ENCODE data around the gene MOSPD3. TPM values are rescaled to one million over a fixed set of nuclear protein-coding genes. Genes with fewer than 3 reads are reported as not detected.

The MOSPD3 gene
- total RNA-seq, 1 donor from 2014 or later, result 20.3 TPM

DNA sequence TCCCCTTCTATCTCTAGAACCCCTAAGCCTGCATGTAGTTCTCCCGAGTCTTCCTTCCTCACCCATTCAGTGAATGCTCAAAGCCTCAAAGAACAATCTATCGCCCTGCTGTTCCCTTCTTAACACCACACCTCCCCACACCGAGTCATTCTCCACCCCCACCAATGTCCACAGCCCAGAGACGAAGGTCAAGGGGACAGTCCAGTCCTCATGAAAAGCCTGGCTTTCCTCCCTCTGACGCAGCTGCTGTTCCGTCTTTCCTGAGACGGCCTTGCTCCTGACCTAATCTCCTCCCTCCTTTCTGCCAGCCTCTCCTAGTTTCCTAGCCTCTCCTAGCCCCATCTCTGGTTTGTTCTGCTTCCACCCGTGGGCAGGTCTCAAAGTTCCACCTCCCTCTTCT is 9.2 kb downstream of the MOSPD3 start:
- DNase-seq (ENCODE audit: low spot score), result peak; percentile 86
- peak; percentile 75 for ATAC-seq

- no peak for ATAC-seq
Observed at GRCh38 chr7:100623951-100624824, 11.8 kb downstream of the MOSPD3 start.

DNA sequence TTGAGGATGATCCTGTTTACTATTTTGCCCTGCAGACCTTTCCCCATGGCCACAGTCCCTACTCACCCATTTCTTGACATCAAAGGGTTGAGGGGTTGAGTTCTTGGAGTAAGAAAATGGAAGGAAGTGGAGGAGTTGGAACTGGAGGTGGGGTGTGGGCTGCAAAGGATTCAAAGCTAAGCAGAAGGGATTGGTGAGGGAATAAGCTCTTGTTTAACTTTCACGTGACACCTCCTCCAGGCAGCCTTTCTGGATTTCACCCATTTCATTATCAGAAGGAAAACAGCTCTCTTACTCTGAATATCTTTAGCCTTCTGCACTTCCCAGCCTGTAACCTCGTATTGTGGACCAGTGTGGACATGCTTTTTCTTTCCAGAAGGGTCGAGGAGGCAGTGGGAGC is 13.7 kb downstream of the MOSPD3 start:
- no peak for DNase-seq (ENCODE audit: low spot score)
- ATAC-seq, result no peak

More at GRCh38 chr7:100623951-100624824, 11.8 kb downstream of the MOSPD3 start:
- DNase-seq (ENCODE audit: low spot score), result no peak

DNA sequence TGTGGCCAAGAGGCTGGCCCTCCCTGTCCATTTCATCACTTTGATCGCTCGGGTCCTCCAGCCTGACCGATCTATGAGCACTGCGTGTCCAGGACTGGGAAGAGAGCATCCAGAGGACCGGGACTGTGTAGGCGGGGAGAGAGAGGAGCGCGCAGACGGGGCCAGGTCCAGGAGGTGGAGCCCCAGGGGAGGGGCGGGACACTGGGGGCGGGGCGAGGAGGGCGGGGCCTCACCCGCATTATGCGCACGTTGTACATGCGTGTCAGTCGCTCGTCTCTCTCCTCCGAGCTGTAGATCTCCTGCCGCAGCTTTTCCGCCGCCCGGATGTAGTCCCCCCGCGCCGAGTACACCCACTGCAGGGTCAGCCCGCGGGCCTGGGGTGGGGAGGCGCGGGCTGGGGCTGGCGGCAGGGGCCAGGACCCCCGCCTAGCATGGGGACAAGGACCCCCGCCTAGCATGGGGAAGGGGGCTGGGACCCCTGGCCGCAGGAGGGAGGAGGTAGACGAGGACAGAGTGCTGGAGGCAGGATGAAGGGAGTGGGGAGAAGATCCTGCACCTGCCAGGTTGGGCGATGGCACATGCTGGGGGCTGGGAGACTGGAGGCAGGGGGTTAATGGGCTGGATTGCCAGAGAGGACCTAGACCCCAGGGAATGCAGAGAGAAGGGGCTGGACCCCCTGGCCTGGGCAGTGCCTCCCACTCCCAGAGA is 14.3 kb downstream of the MOSPD3 start:
- ATAC-seq (peak; percentile 86), DNase-seq (ENCODE audit: low spot score) (peak; percentile 93)

DNA sequence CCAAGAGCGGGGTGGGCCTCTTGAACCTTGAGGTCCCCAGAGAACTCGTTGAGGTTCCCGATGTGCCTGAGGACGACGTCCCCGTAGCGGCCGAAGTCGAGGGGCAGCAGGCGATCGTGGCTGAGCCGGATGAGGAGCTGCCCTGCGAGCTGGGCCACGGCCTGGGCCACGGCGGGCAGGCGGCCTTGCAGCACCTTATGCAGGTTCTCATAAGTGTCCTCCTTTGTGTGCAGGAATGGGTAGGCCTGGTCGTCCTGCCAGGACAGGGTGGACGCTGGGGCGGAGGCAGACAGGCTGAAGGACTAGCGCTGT is 14.9 kb downstream of the MOSPD3 start:
- DNase-seq (ENCODE audit: low spot score), result no peak
- peak; percentile 20 for ATAC-seq

GRCh38 chr7:100629117-100629716 is 16.9 kb downstream of the MOSPD3 start:
- ATAC-seq (no peak), DNase-seq (ENCODE audit: low spot score) (no peak)

GRCh38 chr7:100630066-100630465 is 17.7 kb downstream of the MOSPD3 start:
- DNase-seq (ENCODE audit: low spot score) (no peak), ATAC-seq (no peak)

GRCh38 chr7:100632951-100633717 is 20.8 kb downstream of the MOSPD3 start:
- DNase-seq (ENCODE audit: low spot score) (no peak), ATAC-seq (peak; percentile 9)

DNA sequence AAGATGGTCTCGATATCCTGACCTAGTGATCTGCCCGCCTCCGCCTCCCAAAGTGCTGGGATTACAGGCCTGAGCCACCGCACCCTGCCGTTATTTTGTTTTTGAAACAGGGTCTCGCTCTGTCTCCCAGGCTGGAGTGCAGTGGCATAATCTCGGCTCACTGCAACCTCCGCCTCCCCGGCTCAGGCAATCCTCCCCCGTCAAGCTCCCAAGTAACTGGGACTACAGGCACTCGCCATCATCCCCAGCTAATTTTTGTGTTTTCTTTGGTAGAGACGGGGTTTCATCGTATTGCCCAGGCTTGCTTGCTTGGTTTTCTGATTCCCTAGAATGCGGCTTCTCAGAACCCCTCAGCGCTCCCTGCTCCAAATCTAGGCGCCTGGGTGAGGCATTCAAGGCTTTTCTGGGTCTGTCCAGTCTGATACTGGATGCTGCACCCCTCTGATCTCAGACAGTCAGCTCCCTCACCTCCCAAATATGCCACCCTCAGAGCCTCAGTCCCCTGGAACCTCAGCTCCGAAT is 27.7 kb downstream of the MOSPD3 start:
- DNase-seq (ENCODE audit: low spot score) (no peak), ATAC-seq (no peak)

DNA sequence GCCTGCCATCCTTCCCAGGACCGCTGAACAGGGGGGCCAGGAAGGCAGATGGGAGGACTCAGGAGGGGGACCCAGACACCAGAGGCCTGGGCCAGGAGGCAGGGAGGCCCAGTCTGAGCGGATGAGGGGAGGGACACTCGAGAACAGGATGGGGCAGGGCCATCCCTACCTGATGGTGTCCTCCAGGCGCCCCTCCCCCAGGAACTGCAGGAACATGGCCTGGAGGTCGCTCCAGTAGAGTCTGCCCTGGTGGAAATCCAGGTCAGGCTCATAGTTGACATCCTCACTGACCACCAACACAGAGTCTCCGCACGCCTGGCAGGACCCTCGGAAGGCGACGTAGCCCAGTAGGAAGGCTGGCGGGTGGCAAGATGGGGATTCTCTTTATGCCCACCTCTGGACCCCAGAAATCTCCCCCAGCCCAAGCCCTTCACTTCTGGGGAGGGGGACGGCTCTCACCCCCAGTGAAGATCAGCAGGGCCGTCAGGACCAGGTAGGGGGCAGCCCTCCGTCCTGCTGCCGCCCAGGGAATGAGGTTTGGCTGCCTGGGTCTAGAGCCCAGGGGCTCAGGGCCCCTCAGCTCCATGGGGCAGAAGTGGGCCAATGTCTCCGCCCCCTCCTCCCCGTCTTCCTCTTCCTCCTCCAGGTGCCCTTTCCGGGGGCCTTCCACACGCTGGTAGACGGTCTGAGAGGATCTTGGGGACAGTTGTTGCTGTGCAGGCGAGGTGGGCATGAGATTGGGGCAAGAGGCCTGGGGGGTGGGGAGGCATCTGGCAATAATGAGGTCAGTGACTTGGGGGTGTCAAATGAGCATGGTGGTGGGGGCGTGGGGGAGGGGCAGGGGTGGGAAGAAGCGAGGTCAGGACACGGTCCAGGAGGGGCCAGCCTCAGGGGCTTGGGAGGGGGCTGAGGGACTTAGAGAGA is 28.4 kb downstream of the MOSPD3 start:
- DNase-seq (ENCODE audit: low spot score), result no peak
- ATAC-seq, result peak; percentile 46

- ATAC-seq, result peak; percentile 75
- peak; percentile 83 for DNase-seq (ENCODE audit: low spot score)
Observed at GRCh38 chr7:100641463-100641859, 29.1 kb downstream of the MOSPD3 start, which contains the start of gene TFR2. TFR2 (minus strand) TSS chr7:100641552; CDS start chr7:100641509, 43 bp downstream.

GRCh38 chr7:100641860-100642533 is 29.7 kb downstream of the MOSPD3 start:
- ATAC-seq (peak; percentile 49), DNase-seq (ENCODE audit: low spot score) (no peak)

- DNase-seq (ENCODE audit: low spot score) (peak; percentile 90), ATAC-seq (peak; percentile 86)
Observed at GRCh38 chr7:100642534-100642907, 30.2 kb downstream of the MOSPD3 start.

- DNase-seq (ENCODE audit: low spot score) (no peak), ATAC-seq (no peak)
Observed at GRCh38 chr7:100649826-100650565, 37.7 kb downstream of the MOSPD3 start.

GRCh38 chr7:100654908-100655831 is 42.8 kb downstream of the MOSPD3 start:
- DNase-seq (ENCODE audit: low spot score) (no peak), ATAC-seq (no peak)

GRCh38 chr7:100655908-100656674 is 43.8 kb downstream of the MOSPD3 start, which contains the start of gene ACTL6B:
ACTL6B (minus strand) TSS chr7:100656448; CDS start chr7:100656354, 94 bp downstream.
- ATAC-seq (peak; percentile 92), DNase-seq (ENCODE audit: low spot score) (no peak)
